Measurements from ENCODE around the gene CNTROB. TPM values are rescaled to one million over a fixed set of nuclear protein-coding genes. Genes with fewer than 3 reads are reported as not detected.

Gene CNTROB
- total and polyA plus RNA-seq, 10 of the 15 experiments (the other 5 are each of a cell fraction or from before 2014, with no cell fraction given) = 2.0 to 36.2 (median 28.2) TPM

DNA sequence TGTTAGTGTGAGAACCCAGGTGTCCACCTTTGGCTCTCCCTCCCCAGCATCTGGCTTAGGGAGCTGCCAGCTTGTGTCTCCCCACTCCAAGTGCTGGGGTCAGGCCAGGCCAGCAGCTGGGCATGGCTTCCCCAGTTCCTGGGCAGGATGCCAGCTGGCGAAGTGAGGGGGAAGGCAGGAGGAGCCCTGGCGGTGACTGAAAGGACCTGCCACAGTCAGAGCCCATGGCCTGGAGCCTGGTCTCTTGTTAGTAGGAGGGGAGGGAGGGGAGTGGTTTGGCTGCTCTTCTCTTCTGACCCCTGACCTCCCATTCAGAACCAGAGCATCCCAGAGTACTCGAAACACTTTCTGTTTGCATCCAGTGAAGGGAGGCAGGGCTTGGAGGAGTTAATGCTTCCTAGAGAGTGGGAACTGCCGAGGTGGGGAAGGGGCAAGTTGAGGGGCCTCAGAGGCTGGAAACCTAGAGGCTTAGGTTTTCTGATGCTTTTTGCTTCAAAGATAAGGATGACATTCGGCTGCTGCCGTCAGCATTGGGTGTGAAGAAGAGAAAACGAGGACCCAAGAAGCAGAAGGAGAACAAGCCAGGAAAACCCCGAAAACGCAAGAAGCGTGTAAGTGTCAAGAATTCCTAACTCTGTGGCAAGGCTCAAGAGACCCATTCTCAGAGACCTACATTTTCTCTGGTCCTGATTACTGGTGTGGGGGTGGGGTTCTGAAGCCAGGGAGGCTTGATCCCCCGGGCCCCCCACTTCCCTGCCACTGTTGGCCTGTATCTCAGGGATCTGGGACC is 42.6 kb upstream of the CNTROB start:
- Histone ChIP-seq H3K9me3 (replicated peaks; ENCODE audit: control insufficient read depth, insufficient read depth, low read length) (no peaks in the 10 kb centered on the region), H2AFZ (ENCODE audit: control insufficient read depth, low read depth, low read length) (no peak overlapping the region), H3K27me3 (replicated peaks in 1 of 2; ENCODE audit: control insufficient read depth in 2 of 2, insufficient read depth in 2 of 2, low read length in 1 of 2) (no peaks in the 10 kb centered on the region), H3K4me2 (ENCODE audit: control insufficient read depth, insufficient read depth) (no peak overlapping the region; the same call in 1 of the 2 replicates), H3K4me3 (0 out of 2 replicates have a peak overlapping the region, but pooled peaks have one; percentile 88), H3K36me3 (ENCODE audit: control insufficient read depth in 2 of 2, insufficient read depth in 2 of 2, low read length in 1 of 2) (peaks cover 16 to 17% of the 10 kb centered on the region in 2 experiments; a peak in 3 of 4 replicates), H3K27ac (ENCODE audit: control insufficient read depth, insufficient read depth) (no peak overlapping the region), H3K79me2 (ENCODE audit: control insufficient read depth, insufficient read depth, low read length) (peaks cover 43% of the 10 kb centered on the region), H3K9ac (ENCODE audit: control insufficient read depth, insufficient read depth, low read length) (no peak overlapping the region; the same call in 1 of the 2 replicates), H3K4me1 (ENCODE audit: control insufficient read depth, insufficient read depth, low read length) (peaks cover 6% of the 10 kb centered on the region), H4K20me1 (ENCODE audit: control insufficient read depth, insufficient read depth) (no peaks in the 10 kb centered on the region)
- ChIA-PET POLR2A (interaction anchor here (0.6 kb wide), 1 partner anchor 355 kb away, joined by 3 read pairs; no protein-coding TSS in a partner anchor), SMC1A (ENCODE audit: uncharacterized antibody, unreplicated experiment) (no interaction called here), CTCF (interaction anchor here (1.5 kb wide), 2 partner anchors 18 to 26 kb away, joined by 3 read pairs; no protein-coding TSS in a partner anchor), RAD21 (ENCODE audit: unreplicated experiment) (no interaction called here)
- 78% methylated on average over 11 of the region's 11 CpGs for WGBS (ENCODE audit: insufficient coverage, insufficient replicate concordance, low lambda C conversion rate, missing lambda C conversion rate)
- intact Hi-C loops (cut with micrococcal nuclease; ENCODE audit: unreplicated experiment) (no loop called here), in situ Hi-C loops (cut with MboI) (no loop called here)
- no TSS peak for BruUV-seq (replicated peaks)
- ATAC-seq (no peak), FAIRE-seq (no peak), DNase-seq (ENCODE audit: low read depth, low spot score) (no peak)
- TF ChIP-seq CBX3 (IDR thresholded peaks at IDR 0.05; ENCODE audit: borderline replicate concordance, low read depth) = no peak

DNA sequence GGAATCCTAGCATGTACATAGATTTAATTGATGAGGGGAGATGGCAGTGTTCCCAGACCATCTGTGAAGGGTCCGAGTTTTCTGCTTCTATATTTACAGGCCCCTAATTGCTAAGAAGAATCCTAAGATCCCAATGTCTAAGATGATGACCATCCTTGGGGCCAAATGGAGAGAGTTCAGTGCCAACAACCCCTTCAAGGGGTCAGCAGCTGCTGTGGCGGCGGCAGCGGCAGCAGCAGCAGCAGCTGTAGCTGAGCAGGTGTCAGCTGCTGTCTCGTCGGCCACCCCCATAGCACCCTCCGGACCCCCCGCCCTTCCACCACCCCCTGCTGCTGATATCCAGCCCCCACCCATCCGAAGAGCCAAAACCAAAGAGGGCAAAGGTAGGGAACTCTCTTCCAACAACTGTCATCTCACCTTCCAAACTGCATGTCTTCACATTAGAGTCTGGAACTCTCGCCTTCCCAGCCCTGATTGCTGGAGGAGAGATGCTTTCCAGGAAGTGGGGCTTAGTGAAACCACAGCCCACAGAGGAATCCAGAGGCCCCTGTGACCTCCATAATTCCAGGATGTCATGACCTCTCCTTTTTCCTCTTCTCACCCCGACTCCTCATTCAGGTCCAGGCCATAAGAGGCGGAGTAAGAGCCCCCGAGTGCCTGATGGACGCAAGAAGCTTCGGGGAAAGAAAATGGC is 38.7 kb upstream of the CNTROB start:
- DNase-seq (ENCODE audit: low read depth, low spot score) = no peak
- H3K27ac ChIP-seq (ENCODE audit: control insufficient read depth, insufficient read depth) = no peak overlapping the region
- in situ Hi-C loops (cut with MboI) (no loop called here), intact Hi-C loops (cut with micrococcal nuclease; ENCODE audit: unreplicated experiment) (no loop called here)
- H3K36me3 ChIP-seq (ENCODE audit: control insufficient read depth in 2 of 2, insufficient read depth in 2 of 2, low read length in 1 of 2) = peaks cover 25 to 35% of the 10 kb centered on the region in 2 experiments
- ATAC-seq = no peak
- RAD21 ChIA-PET (ENCODE audit: unreplicated experiment) = no interaction called here
- CTCF ChIA-PET = no interaction called here
- no peak overlapping the region for H2AFZ ChIP-seq (ENCODE audit: control insufficient read depth, low read depth, low read length)
- FAIRE-seq = no peak
- no peaks in the 10 kb centered on the region for H3K9me3 ChIP-seq (replicated peaks; ENCODE audit: control insufficient read depth, insufficient read depth, low read length)
- H4K20me1 ChIP-seq (ENCODE audit: control insufficient read depth, insufficient read depth) = no peaks in the 10 kb centered on the region
- H3K27me3 ChIP-seq (replicated peaks in 1 of 2; ENCODE audit: control insufficient read depth in 2 of 2, insufficient read depth in 2 of 2, low read length in 1 of 2) = no peaks in the 10 kb centered on the region
- peaks cover 10% of the 10 kb centered on the region for H3K79me2 ChIP-seq (ENCODE audit: control insufficient read depth, insufficient read depth, low read length)
- no peak overlapping the region for H3K9ac ChIP-seq (ENCODE audit: control insufficient read depth, insufficient read depth, low read length)
- H3K4me3 ChIP-seq = no peak overlapping the region
- H3K4me2 ChIP-seq (ENCODE audit: control insufficient read depth, insufficient read depth) = no peak overlapping the region
- POLR2A ChIA-PET = no interaction called here
- H3K4me1 ChIP-seq (ENCODE audit: control insufficient read depth, insufficient read depth, low read length) = peaks cover 3% of the 10 kb centered on the region
- no TSS peak for BruUV-seq (replicated peaks)
- TF ChIP-seq HDAC6 (IDR thresholded peaks at IDR 0.05; ENCODE audit: unreplicated experiment) = no peak
- TF ChIP-seq SREBF1 (IDR thresholded peaks at IDR 0.05; ENCODE audit: low read length) = no peak
- no peak for TF ChIP-seq MEF2B (IDR thresholded peaks at IDR 0.05; ENCODE audit: partially characterized antibody, poor library complexity, severe bottlenecking)
- 77% methylated on average over 12 of the region's 15 CpGs for WGBS (ENCODE audit: insufficient coverage, insufficient replicate concordance, low lambda C conversion rate, missing lambda C conversion rate)
- SMC1A ChIA-PET (ENCODE audit: uncharacterized antibody, unreplicated experiment) = no interaction called here
